Endodermal cell (in vitro differentiated cells): ENCODE measurements around the gene CBX8. TPM values are rescaled to one million over a fixed set of nuclear protein-coding genes. Genes with fewer than 3 reads are reported as not detected.

Experiments
- DNase-seq: peaks from one replicate; pipeline ENCODE4 v3.0.0-alpha.2; 2017
- H3K27ac ChIP-seq: 2 replicates; pipeline ENCODE4 v1.5.1; 2013; ENCODE audit warnings: mild to moderate bottlenecking, low read depth, low read length, moderate library complexity
- H3K27me3 ChIP-seq: 2 replicates; pipeline ENCODE4 v1.6.1; 2013; ENCODE audit warnings: mild to moderate bottlenecking, low read length, moderate library complexity; ENCODE audit not compliant: insufficient read depth, control insufficient read depth, poor library complexity, severe bottlenecking
- H3K36me3 ChIP-seq: 2 replicates; pipeline ENCODE4 v1.7.0; 2013; ENCODE audit warnings: mild to moderate bottlenecking, low read length, moderate library complexity; ENCODE audit not compliant: control insufficient read depth, insufficient read depth
- H3K4me1 ChIP-seq: one replicate; pipeline ENCODE4 v1.7.0; 2013; ENCODE audit warnings: low read length; ENCODE audit not compliant: control insufficient read depth, insufficient read depth
- H3K4me3 ChIP-seq: 2 replicates; pipeline ENCODE4 v1.5.1; 2013; ENCODE audit warnings: mild to moderate bottlenecking, low read length, moderate library complexity
- H3K9ac ChIP-seq: 2 replicates; pipeline ENCODE4 v1.6.1; 2013; ENCODE audit warnings: mild to moderate bottlenecking, low read length, moderate library complexity; ENCODE audit not compliant: poor library complexity, severe bottlenecking; ENCODE audit errors: extremely low read depth
- H3K9me3 ChIP-seq: 2 replicates; pipeline ENCODE4 v1.6.1; 2013; ENCODE audit warnings: mild to moderate bottlenecking, low read length, moderate library complexity; ENCODE audit not compliant: control insufficient read depth
- H3K27ac Mint-ChIP-seq: 2 replicates; pipeline ENCODE4 v1.8.0; 2020; ENCODE audit warnings: mixed read lengths
- H3K27me3 Mint-ChIP-seq: 2 replicates; pipeline ENCODE4 v1.8.0; 2021; ENCODE audit warnings: mild to moderate bottlenecking, mixed read lengths; ENCODE audit not compliant: insufficient read depth
- H3K36me3 Mint-ChIP-seq: 2 replicates; pipeline ENCODE4 v1.8.0; 2020; ENCODE audit warnings: low read depth, mixed read lengths
- H3K4me1 Mint-ChIP-seq: 2 replicates; pipeline ENCODE4 v1.8.0; 2020; ENCODE audit warnings: mixed read lengths
- H3K4me3 Mint-ChIP-seq: 2 replicates; pipeline ENCODE4 v1.8.0; 2020; ENCODE audit warnings: mild to moderate bottlenecking, moderate library complexity, mixed read lengths
- H3K9me3 Mint-ChIP-seq: 2 replicates; pipeline ENCODE4 v1.8.0; 2020; ENCODE audit warnings: mild to moderate bottlenecking, mixed read lengths
- WGBS, 2 experiments: methylation state at CpG; one replicate each; pipeline versions ENCODE4 v1.1.5 to v1.1.7; 2013; ENCODE audit warnings: missing lambda C conversion rate in 2 of 2, mixed read lengths in 1 of 2; ENCODE audit not compliant: insufficient coverage in 1 of 2, insufficient read length in 1 of 2; 5-methylcytosine and 5-hydroxymethylcytosine counted together
- total RNA-seq, 2 donors: library from RNA; stranded (reverse); fragmentation: NEBNext Ultra II Directional in 1 of 2; extraction: Animal tissue kit (Norgen Biotek cat#: 25700) in 1 of 2; gene quantifications; 2 replicates in 1 of 2; 3 replicates in 1 of 2; pipeline ENCODE4 v1.2.1, GENCODE V29; 2021
- TF ChIP-seq, protein P1 (sequence below): fragments of 200-600 bp; sonication (generic); conservative IDR thresholded peaks from 2 replicates; pipeline ENCODE4 v1.5.0; 2021; ENCODE audit warnings: antibody characterized with exemption, mild to moderate bottlenecking

The CBX8 gene
- total RNA-seq, 2 donors from 2014 or later, result 5.4 to 5.6 TPM

GRCh38 chr17:79811868-79812352, 15.0 kb upstream of the CBX8 start:
- no peak overlapping the region for H3K9ac ChIP-seq
- peaks cover 90% of the 10 kb centered on the region for H3K27me3 Mint-ChIP-seq
- no peaks in the 10 kb centered on the region for H3K36me3 ChIP-seq
- H3K4me1 Mint-ChIP-seq, result peaks cover 17% of the 10 kb centered on the region
- no peak overlapping the region for H3K27ac ChIP-seq
- peaks cover 3% of the 10 kb centered on the region for H3K4me1 ChIP-seq
- DNase-seq, result no peak
- H3K9me3 ChIP-seq, result no peaks in the 10 kb centered on the region
- H3K4me3 Mint-ChIP-seq, result peak overlapping the region; percentile 46
- TF ChIP-seq, protein P1, sequence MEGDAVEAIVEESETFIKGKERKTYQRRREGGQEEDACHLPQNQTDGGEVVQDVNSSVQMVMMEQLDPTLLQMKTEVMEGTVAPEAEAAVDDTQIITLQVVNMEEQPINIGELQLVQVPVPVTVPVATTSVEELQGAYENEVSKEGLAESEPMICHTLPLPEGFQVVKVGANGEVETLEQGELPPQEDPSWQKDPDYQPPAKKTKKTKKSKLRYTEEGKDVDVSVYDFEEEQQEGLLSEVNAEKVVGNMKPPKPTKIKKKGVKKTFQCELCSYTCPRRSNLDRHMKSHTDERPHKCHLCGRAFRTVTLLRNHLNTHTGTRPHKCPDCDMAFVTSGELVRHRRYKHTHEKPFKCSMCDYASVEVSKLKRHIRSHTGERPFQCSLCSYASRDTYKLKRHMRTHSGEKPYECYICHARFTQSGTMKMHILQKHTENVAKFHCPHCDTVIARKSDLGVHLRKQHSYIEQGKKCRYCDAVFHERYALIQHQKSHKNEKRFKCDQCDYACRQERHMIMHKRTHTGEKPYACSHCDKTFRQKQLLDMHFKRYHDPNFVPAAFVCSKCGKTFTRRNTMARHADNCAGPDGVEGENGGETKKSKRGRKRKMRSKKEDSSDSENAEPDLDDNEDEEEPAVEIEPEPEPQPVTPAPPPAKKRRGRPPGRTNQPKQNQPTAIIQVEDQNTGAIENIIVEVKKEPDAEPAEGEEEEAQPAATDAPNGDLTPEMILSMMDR, result no peak
- peak overlapping the region; percentile 45 for H3K4me3 ChIP-seq
- no peak overlapping the region for H3K27ac Mint-ChIP-seq
- H3K9me3 Mint-ChIP-seq, result peaks cover 5% of the 10 kb centered on the region
- H3K36me3 Mint-ChIP-seq, result no peaks in the 10 kb centered on the region
- 3 to 4% methylated on average over 8 to 20 of the region's 20 CpGs for WGBS, 2 experiments
- H3K27me3 ChIP-seq, result peaks cover 88% of the 10 kb centered on the region

GRCh38 chr17:79811011-79811867, 14.4 kb upstream of the CBX8 start:
- Histone ChIP-seq H3K4me1 (peaks cover 3% of the 10 kb centered on the region), H3K36me3 (no peaks in the 10 kb centered on the region), H3K27me3 (peaks cover 88% of the 10 kb centered on the region), H3K27ac (no peak overlapping the region), H3K9me3 (no peaks in the 10 kb centered on the region), H3K9ac (no peak overlapping the region), H3K4me3 (peak overlapping the region; percentile 58)
- TF ChIP-seq, protein P1, result peak; percentile 39
- peak; percentile 85 for DNase-seq
- no peak overlapping the region for H3K27ac Mint-ChIP-seq
- peaks cover 17% of the 10 kb centered on the region for H3K4me1 Mint-ChIP-seq
- H3K9me3 Mint-ChIP-seq, result peaks cover 5% of the 10 kb centered on the region
- H3K27me3 Mint-ChIP-seq, result peaks cover 90% of the 10 kb centered on the region
- peak overlapping the region; percentile 46 for H3K4me3 Mint-ChIP-seq
- no peaks in the 10 kb centered on the region for H3K36me3 Mint-ChIP-seq
- 3 to 4% methylated on average over 7 to 66 of the region's 66 CpGs for WGBS, 2 experiments

DNA sequence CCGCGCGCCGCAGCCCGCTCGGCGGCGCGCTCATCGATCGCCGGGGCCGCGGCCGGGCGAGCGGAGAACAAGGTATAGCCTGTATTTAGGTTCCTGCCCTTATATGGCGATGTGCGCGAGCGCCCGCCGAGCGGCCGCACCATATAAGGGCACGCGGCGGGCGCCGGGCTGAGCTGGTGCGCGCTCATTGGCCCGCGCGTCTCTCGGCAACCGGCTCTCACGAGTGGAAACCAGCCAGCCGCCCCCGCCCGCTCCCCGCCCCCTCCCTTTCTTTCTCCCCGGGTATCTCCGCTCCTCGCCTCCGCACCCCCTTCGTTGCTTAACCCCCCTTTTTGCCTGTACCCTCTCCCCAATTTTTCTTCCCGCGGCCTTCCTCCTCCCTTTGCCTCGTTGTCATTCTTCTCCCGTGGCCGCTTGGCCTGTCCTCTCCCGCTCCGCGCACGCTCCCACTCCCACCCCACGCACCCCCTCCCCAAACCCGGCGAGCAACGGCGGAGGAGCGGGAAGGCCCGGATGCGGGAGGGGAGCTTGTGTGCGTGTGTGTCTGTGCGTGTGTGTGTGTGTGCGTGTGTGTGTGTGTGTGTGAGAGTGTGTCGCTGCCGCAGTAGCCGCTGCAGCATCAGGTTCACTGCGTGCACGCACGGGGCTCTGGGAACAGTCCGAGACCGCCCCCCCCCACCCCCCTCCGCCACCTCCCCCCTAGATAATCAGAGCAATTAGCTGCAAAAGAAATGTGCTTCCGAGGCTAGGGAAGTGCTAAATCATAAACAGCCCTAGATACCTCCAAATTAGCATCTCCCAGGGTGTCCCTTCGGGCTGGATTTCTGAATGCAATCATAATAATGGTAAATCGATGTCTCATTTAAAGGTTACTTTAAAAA, 13.5 kb upstream of the CBX8 start:
- Histone ChIP-seq H3K4me1 (peaks cover 3% of the 10 kb centered on the region), H3K36me3 (no peaks in the 10 kb centered on the region), H3K4me3 (peak overlapping the region; percentile 58), H3K9ac (no peak overlapping the region), H3K9me3 (no peaks in the 10 kb centered on the region), H3K27ac (no peak overlapping the region), H3K27me3 (peaks cover 88% of the 10 kb centered on the region)
- H3K4me3 Mint-ChIP-seq, result peak overlapping the region; percentile 42
- peaks cover 14% of the 10 kb centered on the region for H3K4me1 Mint-ChIP-seq
- H3K27ac Mint-ChIP-seq, result no peak overlapping the region
- peaks cover 90% of the 10 kb centered on the region for H3K27me3 Mint-ChIP-seq
- TF ChIP-seq, protein P1, result no peak
- WGBS, 2 experiments, result 0 to 1% methylated on average over 23 to 59 of the region's 79 CpGs
- H3K9me3 Mint-ChIP-seq, result peaks cover 5% of the 10 kb centered on the region
- DNase-seq, result peak; percentile 95
- H3K36me3 Mint-ChIP-seq, result no peaks in the 10 kb centered on the region
